ENCODE data around the gene PCDHB14.
"Not testable (repeated sequence)": the region's sequence is repeated elsewhere in the genome, so short reads cannot be mapped to it uniquely, and the experiment has no call there.

The PCDHB14 gene

DNA sequence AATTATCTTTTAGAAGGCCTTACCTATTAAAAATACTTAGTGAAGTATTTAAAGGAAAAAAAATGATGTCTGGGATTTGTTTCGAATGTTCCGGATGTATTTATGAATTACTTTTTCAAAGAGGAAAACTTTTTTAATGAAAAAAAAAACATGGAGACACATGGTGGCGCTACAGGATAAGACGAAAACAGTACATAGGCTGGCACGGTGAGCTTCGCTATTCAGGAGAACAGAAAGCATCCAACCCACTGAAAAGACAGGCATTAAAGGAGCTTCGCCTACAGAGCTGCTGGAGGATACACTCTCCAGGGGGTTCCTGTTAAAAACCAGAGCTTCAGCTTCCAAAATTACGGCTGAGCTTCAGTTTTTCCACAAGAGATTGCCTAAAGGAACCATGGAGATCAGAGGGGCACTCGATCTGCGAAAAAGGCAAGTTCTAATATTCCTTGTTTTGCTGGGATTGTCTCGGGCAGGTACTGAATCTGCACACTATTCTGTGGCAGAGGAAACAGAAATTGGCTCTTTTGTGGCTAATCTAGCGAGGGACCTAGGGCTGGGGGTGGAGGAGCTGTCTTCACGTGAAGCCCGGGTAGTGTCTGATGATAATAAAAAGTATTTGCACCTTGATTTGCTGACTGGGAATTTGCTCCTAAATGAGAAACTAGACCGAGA, at the start of gene PCDHB14:
Gene PCDHB14, plus strand, starts transcription at position 232 of the 672 bp plus-strand sequence. Its CDS starts 163 bp downstream, at position 395.
- TF ChIP-seq, protein P1, sequence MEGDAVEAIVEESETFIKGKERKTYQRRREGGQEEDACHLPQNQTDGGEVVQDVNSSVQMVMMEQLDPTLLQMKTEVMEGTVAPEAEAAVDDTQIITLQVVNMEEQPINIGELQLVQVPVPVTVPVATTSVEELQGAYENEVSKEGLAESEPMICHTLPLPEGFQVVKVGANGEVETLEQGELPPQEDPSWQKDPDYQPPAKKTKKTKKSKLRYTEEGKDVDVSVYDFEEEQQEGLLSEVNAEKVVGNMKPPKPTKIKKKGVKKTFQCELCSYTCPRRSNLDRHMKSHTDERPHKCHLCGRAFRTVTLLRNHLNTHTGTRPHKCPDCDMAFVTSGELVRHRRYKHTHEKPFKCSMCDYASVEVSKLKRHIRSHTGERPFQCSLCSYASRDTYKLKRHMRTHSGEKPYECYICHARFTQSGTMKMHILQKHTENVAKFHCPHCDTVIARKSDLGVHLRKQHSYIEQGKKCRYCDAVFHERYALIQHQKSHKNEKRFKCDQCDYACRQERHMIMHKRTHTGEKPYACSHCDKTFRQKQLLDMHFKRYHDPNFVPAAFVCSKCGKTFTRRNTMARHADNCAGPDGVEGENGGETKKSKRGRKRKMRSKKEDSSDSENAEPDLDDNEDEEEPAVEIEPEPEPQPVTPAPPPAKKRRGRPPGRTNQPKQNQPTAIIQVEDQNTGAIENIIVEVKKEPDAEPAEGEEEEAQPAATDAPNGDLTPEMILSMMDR (IDR thresholded peaks at IDR 0.05; ENCODE audit: low read depth, low read length), result no peak
- peak within 1 kb of the TSS; percentile 59 for H3K4me3 ChIP-seq (ENCODE audit: low read depth, low read length)

DNA sequence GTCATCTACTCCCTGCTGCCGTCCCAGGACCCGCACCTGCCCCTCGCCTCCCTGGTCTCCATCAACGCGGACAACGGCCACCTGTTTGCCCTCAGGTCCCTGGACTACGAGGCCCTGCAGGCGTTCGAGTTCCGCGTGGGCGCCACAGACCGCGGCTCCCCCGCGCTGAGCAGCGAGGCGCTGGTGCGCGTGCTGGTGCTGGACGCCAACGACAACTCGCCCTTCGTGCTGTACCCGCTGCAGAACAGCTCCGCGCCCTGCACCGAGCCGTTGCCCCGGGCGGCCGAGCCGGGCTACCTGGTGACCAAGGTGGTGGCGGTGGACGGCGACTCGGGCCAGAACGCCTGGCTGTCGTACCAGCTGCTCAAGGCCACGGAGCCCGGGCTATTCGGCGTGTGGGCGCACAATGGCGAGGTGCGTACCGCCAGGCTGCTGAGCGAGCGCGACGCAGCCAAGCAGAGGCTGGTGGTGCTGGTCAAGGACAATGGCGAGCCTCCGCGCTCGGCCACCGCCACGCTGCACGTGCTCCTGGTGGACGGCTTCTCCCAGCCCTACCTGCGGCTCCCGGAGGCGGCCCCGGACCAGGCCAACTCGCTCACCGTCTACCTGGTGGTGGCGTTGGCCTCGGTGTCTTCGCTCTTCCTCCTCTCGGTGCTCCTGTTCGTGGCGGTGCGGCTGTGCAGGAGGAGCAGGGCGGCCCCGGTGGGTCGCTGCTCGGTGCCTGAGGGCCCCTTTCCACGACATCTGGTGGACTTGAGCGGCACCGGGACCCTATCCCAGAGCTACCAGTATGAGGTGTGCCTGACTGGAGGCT, 48.6 kb upstream of the PCDHB14 start:
- H3K4me3 ChIP-seq (ENCODE audit: low read depth, low read length), result not testable (repeated sequence)

DNA sequence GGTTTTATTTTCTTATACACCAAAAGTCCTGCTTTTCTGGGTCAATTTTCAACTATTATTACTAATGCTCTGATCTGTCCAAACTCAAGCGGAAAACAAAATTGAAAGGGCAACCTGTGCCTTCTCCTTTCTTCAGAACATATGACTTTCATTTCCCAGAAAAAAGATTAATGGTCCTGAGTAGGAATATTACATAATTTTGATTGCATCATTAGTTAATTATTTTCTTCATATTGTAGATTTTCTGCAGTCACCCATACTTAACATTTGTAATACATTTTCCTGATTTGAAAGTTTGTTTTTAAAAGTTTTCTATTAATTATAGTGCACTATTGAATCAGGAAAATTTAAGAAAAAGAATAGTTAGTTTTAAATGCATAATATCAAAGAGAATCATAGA, 47.2 kb upstream of the PCDHB14 start:
- no peak overlapping the region for H3K4me3 ChIP-seq (ENCODE audit: low read depth, low read length)
- TF ChIP-seq, protein P1 (IDR thresholded peaks at IDR 0.05; ENCODE audit: low read depth, low read length), result no peak

DNA sequence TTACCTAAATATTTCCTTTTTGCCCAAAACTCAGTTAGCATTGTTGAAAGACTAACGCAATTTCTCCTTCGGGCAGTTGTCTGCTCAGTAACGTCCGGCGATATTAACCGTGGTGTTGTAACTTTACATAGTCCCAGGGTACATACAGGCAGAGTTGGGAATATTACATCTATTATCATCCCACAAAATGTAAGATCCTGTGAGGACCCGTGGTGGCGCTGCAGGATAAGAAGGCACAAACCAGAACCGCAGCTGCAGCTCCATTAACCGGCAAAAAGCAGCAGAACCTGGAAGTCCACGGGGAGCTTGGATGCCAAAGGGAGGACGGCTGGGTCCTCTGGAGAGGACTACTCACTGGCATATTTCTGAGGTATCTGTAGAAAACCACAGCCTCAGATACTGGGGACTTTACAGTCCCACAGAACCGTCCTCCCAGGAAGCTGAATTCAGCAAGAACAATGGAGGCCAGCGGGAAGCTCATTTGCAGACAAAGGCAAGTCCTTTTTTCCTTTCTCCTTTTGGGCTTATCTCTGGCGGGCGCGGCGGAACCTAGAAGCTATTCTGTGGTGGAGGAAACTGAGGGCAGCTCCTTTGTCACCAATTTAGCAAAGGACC, 45.5 kb upstream of the PCDHB14 start, which contains the start of gene PCDHB8:
Gene PCDHB8, plus strand, starts transcription at position 214 of the 615 bp plus-strand sequence. Its CDS starts 245 bp downstream, at position 459.
- H3K4me3 ChIP-seq (ENCODE audit: low read depth, low read length), result not testable (repeated sequence)

DNA sequence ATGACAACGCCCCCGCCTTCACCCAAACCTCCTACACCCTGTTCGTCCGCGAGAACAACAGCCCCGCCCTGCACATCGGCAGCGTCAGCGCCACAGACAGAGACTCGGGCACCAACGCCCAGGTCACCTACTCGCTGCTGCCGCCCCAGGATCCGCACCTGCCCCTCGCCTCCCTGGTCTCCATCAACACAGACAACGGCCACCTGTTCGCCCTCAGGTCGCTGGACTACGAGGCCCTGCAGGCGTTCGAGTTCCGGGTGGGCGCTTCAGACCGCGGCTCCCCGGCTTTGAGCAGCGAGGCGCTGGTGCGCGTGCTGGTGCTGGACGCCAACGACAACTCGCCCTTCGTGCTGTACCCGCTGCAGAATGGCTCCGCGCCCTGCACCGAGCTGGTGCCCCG, 43.8 kb upstream of the PCDHB14 start:
- not testable (repeated sequence) for H3K4me3 ChIP-seq (ENCODE audit: low read depth, low read length)

DNA sequence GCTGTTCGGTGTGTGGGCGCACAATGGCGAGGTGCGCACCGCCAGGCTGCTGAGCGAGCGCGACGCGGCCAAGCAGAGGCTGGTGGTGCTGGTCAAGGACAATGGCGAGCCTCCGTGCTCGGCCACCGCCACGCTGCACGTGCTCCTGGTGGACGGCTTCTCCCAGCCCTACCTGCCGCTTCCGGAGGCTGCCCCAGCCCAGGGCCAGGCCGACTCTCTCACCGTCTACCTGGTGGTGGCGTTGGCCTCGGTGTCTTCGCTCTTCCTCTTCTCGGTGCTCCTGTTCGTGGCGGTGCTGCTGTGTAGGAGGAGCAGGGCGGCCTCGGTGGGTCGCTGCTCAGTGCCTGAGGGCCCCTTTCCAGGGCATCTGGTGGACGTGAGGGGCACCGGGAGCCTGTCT, 43.3 kb upstream of the PCDHB14 start:
- not testable (repeated sequence) for H3K4me3 ChIP-seq (ENCODE audit: low read depth, low read length)

DNA sequence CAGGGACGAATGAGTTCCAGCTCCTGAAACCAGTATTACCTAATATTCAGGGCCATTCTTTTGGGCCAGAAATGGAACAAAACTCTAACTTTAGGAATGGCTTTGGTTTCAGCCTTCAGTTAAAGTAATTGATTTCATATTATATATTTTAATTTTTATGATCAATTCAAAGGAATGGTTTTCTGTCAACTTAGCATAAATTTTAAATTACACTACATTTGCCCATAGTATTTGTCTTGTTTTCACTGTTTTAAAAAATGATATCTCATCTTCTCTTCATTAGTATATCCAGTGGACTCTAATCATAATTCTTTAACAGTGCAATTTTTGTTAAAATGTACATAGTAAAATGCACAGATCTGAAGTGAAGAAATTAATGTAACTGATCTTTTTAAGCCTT, 42.8 kb upstream of the PCDHB14 start:
- H3K4me3 ChIP-seq (ENCODE audit: low read depth, low read length), result no peak overlapping the region
- TF ChIP-seq, protein P1 (IDR thresholded peaks at IDR 0.05; ENCODE audit: low read depth, low read length), result no peak

DNA sequence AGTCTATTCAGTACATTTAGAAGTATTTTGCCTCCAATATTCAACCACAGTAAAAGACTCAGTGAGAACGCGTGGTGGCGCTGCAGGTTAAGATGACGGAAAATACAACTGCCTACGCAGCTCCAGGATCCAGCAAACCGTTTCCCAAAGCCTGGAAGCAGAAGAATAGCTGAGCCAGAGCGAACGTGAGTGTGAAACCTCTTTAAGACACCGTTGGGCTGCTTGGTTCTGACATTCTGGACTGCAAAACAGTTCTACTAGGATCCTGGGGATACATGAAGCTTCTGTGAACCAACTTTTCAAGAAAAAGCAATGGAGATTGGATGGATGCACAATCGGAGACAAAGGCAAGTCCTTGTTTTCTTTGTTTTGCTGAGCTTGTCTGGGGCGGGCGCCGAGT, 40.9 kb upstream of the PCDHB14 start, which contains the start of gene PCDHB16:
Gene PCDHB16, plus strand, starts transcription at position 140 of the 400 bp plus-strand sequence. Its CDS starts 173 bp downstream, at position 313.
- peak within 1 kb of the TSS; percentile 52 for H3K4me3 ChIP-seq (ENCODE audit: low read depth, low read length)
- TF ChIP-seq, protein P1 (IDR thresholded peaks at IDR 0.05; ENCODE audit: low read depth, low read length), result peak; percentile 31

DNA sequence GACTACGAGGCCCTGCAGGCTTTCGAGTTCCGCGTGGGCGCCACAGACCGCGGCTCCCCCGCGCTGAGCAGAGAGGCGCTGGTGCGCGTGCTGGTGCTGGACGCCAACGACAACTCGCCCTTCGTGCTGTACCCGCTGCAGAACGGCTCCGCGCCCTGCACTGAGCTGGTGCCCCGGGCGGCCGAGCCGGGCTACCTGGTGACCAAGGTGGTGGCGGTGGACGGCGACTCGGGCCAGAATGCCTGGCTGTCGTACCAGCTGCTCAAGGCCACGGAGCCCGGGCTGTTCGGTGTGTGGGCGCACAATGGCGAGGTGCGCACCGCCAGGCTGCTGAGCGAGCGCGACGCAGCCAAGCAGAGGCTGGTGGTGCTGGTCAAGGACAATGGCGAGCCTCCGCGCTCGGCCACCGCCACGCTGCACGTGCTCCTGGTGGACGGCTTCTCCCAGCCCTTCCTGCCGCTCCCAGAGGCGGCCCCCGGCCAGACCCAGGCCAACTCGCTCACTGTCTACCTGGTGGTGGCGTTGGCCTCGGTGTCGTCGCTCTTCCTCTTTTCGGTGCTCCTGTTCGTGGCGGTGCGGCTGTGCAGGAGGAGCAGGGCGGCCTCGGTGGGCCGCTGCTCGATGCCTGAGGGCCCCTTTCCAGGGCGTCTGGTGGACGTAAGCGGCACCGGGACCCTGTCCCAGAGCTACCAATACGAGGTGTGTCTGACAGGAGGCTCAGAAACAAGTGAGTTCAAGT, 38.9 kb upstream of the PCDHB14 start:
- not testable (repeated sequence) for H3K4me3 ChIP-seq (ENCODE audit: low read depth, low read length)

Data from WI38 (cell line).